Neuronal stem cell (in vitro differentiated cells): ENCODE data around the gene ASIC1.

Source experiments
- DNase-seq: peaks from one replicate; pipeline ENCODE4 v3.0.0-alpha.2; 2013; ENCODE audit warnings: low spot score
- H2AFZ ChIP-seq: one replicate; pipeline ENCODE4 v1.6.1; 2013; ENCODE audit warnings: mild to moderate bottlenecking, low read length, inconsistent platforms
- H2AK5ac ChIP-seq: 2 replicates; pipeline ENCODE4 v1.6.1; 2013; ENCODE audit warnings: low read depth, mild to moderate bottlenecking, inconsistent platforms, low read length, moderate library complexity, mixed read lengths
- H2BK120ac ChIP-seq: 2 replicates; pipeline ENCODE4 v1.6.1; 2013; ENCODE audit warnings: low read depth, mild to moderate bottlenecking, inconsistent platforms, low read length, moderate library complexity, mixed read lengths
- H2BK12ac ChIP-seq: one replicate; pipeline ENCODE4 v1.6.1; 2013; ENCODE audit warnings: low read length, inconsistent platforms
- H2BK15ac ChIP-seq: 2 replicates; pipeline ENCODE4 v1.6.1; 2013; ENCODE audit warnings: mild to moderate bottlenecking, low read length, inconsistent platforms, mixed read lengths
- H2BK5ac ChIP-seq: one replicate; pipeline ENCODE4 v1.6.1; 2013; ENCODE audit warnings: inconsistent platforms, mild to moderate bottlenecking, low read length, moderate library complexity
- H3K14ac ChIP-seq: one replicate; pipeline ENCODE4 v1.6.1; 2013; ENCODE audit warnings: low read length, inconsistent platforms
- H3K18ac ChIP-seq: 2 replicates; pipeline ENCODE4 v1.6.1; 2013; ENCODE audit warnings: low read length, inconsistent platforms
- H3K23ac ChIP-seq: 2 replicates; pipeline ENCODE4 v1.6.1; 2013; ENCODE audit warnings: low read depth, mild to moderate bottlenecking, mixed read lengths, low read length, inconsistent platforms; ENCODE audit not compliant: poor library complexity
- H3K27ac ChIP-seq: replicated peaks from 3 replicates; pipeline ENCODE4 v1.5.1; 2013; ENCODE audit warnings: low read length, inconsistent platforms
- H3K27me3 ChIP-seq, 3 experiments: 2 replicates each; pipeline ENCODE4 v1.6.1; 2013; ENCODE audit warnings: low read length in 3 of 3, mild to moderate bottlenecking in 2 of 3, inconsistent platforms in 1 of 3, low read depth in 1 of 3, mixed read lengths in 1 of 3, moderate library complexity in 1 of 3; ENCODE audit not compliant: control insufficient read depth in 3 of 3, insufficient read depth in 3 of 3
- H3K36me3 ChIP-seq, 2 donors: replicated peaks in 1 of 2; 2 replicates each; pipeline ENCODE4 v1.6.1; 2013; ENCODE audit warnings: low read length in 2 of 2; ENCODE audit not compliant: control insufficient read depth in 2 of 2, insufficient read depth in 2 of 2
- H3K4ac ChIP-seq: 2 replicates; pipeline ENCODE4 v1.6.1; 2013; ENCODE audit warnings: inconsistent platforms, mild to moderate bottlenecking, low read length, moderate library complexity
- H3K4me1 ChIP-seq, 2 donors: 1 replicate in 1 of 2; 2 replicates in 1 of 2; pipeline ENCODE4 v1.6.1; 2013; ENCODE audit warnings: low read length in 2 of 2, low read depth in 1 of 2; ENCODE audit not compliant: control insufficient read depth in 2 of 2, insufficient read depth in 1 of 2
- H3K4me2 ChIP-seq: one replicate; pipeline ENCODE4 v1.6.1; 2013; ENCODE audit warnings: mild to moderate bottlenecking, low read length, inconsistent platforms; ENCODE audit not compliant: insufficient read depth, poor library complexity, severe bottlenecking
- H3K4me3 ChIP-seq, 2 donors: 2 replicates each; pipeline ENCODE4 v1.5.1; 2013; ENCODE audit warnings: low read length in 2 of 2, mild to moderate bottlenecking in 2 of 2, inconsistent platforms in 1 of 2, moderate library complexity in 1 of 2
- H3K79me1 ChIP-seq: one replicate; pipeline ENCODE4 v1.6.1; 2013; ENCODE audit warnings: low read depth, mild to moderate bottlenecking, inconsistent platforms, low read length, moderate library complexity
- H3K9ac ChIP-seq: one replicate; pipeline ENCODE4 v1.6.1; 2013; ENCODE audit warnings: mild to moderate bottlenecking, low read depth, low read length, inconsistent platforms; ENCODE audit not compliant: poor library complexity
- H3K9me3 ChIP-seq, 2 donors: replicated peaks in 1 of 2; 2 replicates each; pipeline versions ENCODE3 to v1.6.1; 2013; ENCODE audit warnings: low read length in 2 of 2, mild to moderate bottlenecking in 2 of 2, inconsistent platforms in 1 of 2, low read depth in 1 of 2, mixed read lengths in 1 of 2, moderate library complexity in 1 of 2; ENCODE audit not compliant: control insufficient read depth in 2 of 2, insufficient read depth in 1 of 2
- H4K8ac ChIP-seq: one replicate; pipeline ENCODE4 v1.6.1; 2013; ENCODE audit warnings: low read depth, mild to moderate bottlenecking, inconsistent platforms, low read length, moderate library complexity
- H4K91ac ChIP-seq: one replicate; pipeline ENCODE4 v1.6.1; 2013; ENCODE audit warnings: low read length, low read depth, mild to moderate bottlenecking, inconsistent platforms; ENCODE audit not compliant: poor library complexity
- WGBS, 2 donors: extraction: QIAGEN DNeasy Blood & Tissue Kit; methylation state at CpG; one replicate each; pipeline ENCODE4 v1.1.7; 2013; ENCODE audit warnings: missing lambda C conversion rate in 2 of 2, mixed read lengths in 1 of 2; ENCODE audit not compliant: insufficient read length in 2 of 2, insufficient replicate concordance in 1 of 2; ENCODE audit errors: extremely low coverage in 2 of 2; 5-methylcytosine and 5-hydroxymethylcytosine counted together

The ASIC1 gene

GRCh38 chr12:50119387-50119786 lies 62.0 kb downstream of the ASIC1 start:
- Histone ChIP-seq H3K18ac (no peak overlapping the region), H3K14ac (no peak overlapping the region), H3K27ac (no peak overlapping the region), H2AK5ac (no peak overlapping the region), H2BK12ac (no peak overlapping the region), H3K27me3 (no peaks in the 10 kb centered on the region), H3K9ac (no peak overlapping the region), H3K4me3 (no peak overlapping the region), H2AFZ (no peak overlapping the region), H3K4ac (no peak overlapping the region), H4K8ac (no peak overlapping the region), H4K91ac (no peak overlapping the region), H2BK120ac (no peak overlapping the region), H2BK5ac (no peak overlapping the region), H3K4me2 (no peak overlapping the region), H3K79me1 (peaks cover 5% of the 10 kb centered on the region), H3K36me3 (peaks cover 0 to 40% of the 10 kb centered on the region in 2 donors), H2BK15ac (no peak overlapping the region), H3K4me1 (no peaks in the 10 kb centered on the region), H3K9me3 (no peaks in the 10 kb centered on the region), H3K23ac (no peak overlapping the region)
- no peak for DNase-seq
- WGBS, 2 donors = no CpG with 5 or more reads among the region's 2 CpGs

DNA sequence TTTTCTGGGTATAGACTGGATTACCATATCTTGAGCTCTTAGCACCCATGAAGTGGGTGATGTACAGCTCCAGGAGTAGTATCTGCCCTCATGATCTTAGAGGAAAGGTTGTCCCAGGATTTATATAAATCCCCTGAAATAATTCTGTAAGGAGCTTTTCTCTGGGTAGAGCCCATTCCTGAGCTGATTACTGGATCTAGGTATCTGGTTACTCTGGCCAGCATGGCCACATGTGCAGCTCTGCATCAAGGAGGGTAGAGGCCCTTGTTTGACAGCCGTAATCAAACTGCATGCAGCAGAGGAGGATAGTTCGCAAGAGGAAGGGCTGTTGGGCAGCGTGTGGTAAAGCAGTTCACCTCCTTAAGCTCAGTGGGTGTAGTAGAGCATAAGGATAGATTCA lies 63.1 kb downstream of the ASIC1 start:
- no peak overlapping the region for H3K23ac ChIP-seq
- no CpG with 5 or more reads among the region's 3 CpGs for WGBS, 2 donors
- H3K4ac ChIP-seq = no peak overlapping the region
- H3K4me2 ChIP-seq = no peak overlapping the region
- H3K4me3 ChIP-seq = no peak overlapping the region
- no peak overlapping the region for H2AK5ac ChIP-seq
- H3K18ac ChIP-seq = no peak overlapping the region
- H2BK120ac ChIP-seq = no peak overlapping the region
- H2BK5ac ChIP-seq = no peak overlapping the region
- no peak overlapping the region for H3K9ac ChIP-seq
- H3K27me3 ChIP-seq = no peaks in the 10 kb centered on the region
- no peak overlapping the region for H2BK15ac ChIP-seq
- peaks cover 4% of the 10 kb centered on the region for H3K79me1 ChIP-seq
- H3K14ac ChIP-seq = no peak overlapping the region
- H3K36me3 ChIP-seq = peaks cover 0 to 41% of the 10 kb centered on the region in 2 donors
- no peak overlapping the region for H3K27ac ChIP-seq
- H2AFZ ChIP-seq = no peak overlapping the region
- DNase-seq = no peak
- H3K4me1 ChIP-seq = no peaks in the 10 kb centered on the region
- no peak overlapping the region for H4K91ac ChIP-seq
- H2BK12ac ChIP-seq = no peak overlapping the region
- no peak overlapping the region for H4K8ac ChIP-seq
- no peaks in the 10 kb centered on the region for H3K9me3 ChIP-seq

GRCh38 chr12:50120953-50121352 lies 63.6 kb downstream of the ASIC1 start:
- Histone ChIP-seq H3K36me3 (peaks cover 0 to 41% of the 10 kb centered on the region in 2 donors), H2BK5ac (no peak overlapping the region), H3K18ac (no peak overlapping the region), H2BK120ac (no peak overlapping the region), H3K4me2 (no peak overlapping the region), H3K27me3 (no peaks in the 10 kb centered on the region), H3K4me3 (no peak overlapping the region), H3K23ac (no peak overlapping the region), H2AFZ (no peak overlapping the region), H3K79me1 (peaks cover 2% of the 10 kb centered on the region), H4K8ac (no peak overlapping the region), H3K9me3 (no peaks in the 10 kb centered on the region), H2BK15ac (no peak overlapping the region), H2AK5ac (no peak overlapping the region), H3K9ac (no peak overlapping the region), H3K27ac (no peak overlapping the region), H3K4me1 (no peaks in the 10 kb centered on the region), H2BK12ac (no peak overlapping the region), H3K4ac (no peak overlapping the region), H3K14ac (no peak overlapping the region), H4K91ac (no peak overlapping the region)
- DNase-seq = no peak
- WGBS, 2 donors = no CpG with 5 or more reads among the region's 3 CpGs

DNA sequence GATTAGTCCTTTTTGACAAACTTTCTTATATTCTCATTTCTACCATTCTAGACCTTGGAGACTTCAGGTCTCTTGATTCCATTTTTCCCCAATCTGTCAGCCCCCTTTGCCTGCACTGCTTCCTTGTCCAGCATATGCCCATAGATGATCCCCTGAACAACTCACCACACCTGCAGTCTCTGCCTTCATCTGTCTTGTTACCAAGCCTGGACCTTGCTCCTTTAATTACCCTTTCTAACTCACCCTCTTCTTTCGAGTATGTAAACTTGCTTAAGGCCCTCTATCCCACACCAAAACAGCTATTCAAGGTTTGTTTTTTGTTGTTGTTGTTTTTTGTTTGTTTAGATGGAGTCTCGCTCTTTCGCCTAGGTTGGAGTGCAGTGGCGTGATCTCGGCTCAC lies 64.2 kb downstream of the ASIC1 start:
- Histone ChIP-seq H3K27ac (no peak overlapping the region), H3K27me3 (no peaks in the 10 kb centered on the region), H3K14ac (no peak overlapping the region), H3K4me1 (no peaks in the 10 kb centered on the region), H2AFZ (no peak overlapping the region), H2BK15ac (no peak overlapping the region), H2BK5ac (no peak overlapping the region), H3K23ac (no peak overlapping the region), H3K4ac (no peak overlapping the region), H3K36me3 (peaks cover 0 to 38% of the 10 kb centered on the region in 2 donors), H3K4me2 (no peak overlapping the region), H2BK12ac (no peak overlapping the region), H3K18ac (no peak overlapping the region), H3K9me3 (no peaks in the 10 kb centered on the region), H3K79me1 (peaks cover 2% of the 10 kb centered on the region), H2BK120ac (no peak overlapping the region), H2AK5ac (no peak overlapping the region), H4K8ac (no peak overlapping the region), H3K4me3 (no peak overlapping the region), H3K9ac (no peak overlapping the region), H4K91ac (no peak overlapping the region)
- DNase-seq = no peak
- no CpG with 5 or more reads among the region's 5 CpGs for WGBS, 2 donors
